H4 (cell line): Measurements from ENCODE around the gene PCGF2. TPM values are rescaled to one million over a fixed set of nuclear protein-coding genes. Genes with fewer than 3 reads are reported as not detected.
"Not testable (repeated sequence)": the region's sequence is repeated elsewhere in the genome, so short reads cannot be mapped to it uniquely, and the experiment has no call there.

Experiments
- DNase-seq: peaks from one replicate; pipeline ENCODE4 v3.0.0-alpha.2; 2015; ENCODE audit warnings: low spot score
- total RNA-seq: library from RNA; depleted of rRNA; stranded (reverse); fragments of >200 nt; shearing (Covaris generic); gene quantifications from 2 replicates; pipeline ENCODE4 v1.2.3, GENCODE V29; 2014; rRNA removed

Gene PCGF2
- total RNA-seq, result 1.6 and 3.9 TPM in 2 replicates

- peak; percentile 92 for DNase-seq
Measured at GRCh38 chr17:38748149-38748891, at the start of gene PCGF2. Gene PCGF2, minus strand, starts transcription at chr17:38748336. Its CDS starts 7,934 bp downstream, at chr17:38740402.

- DNase-seq, result no peak
Measured at GRCh38 chr17:38797828-38798227, 49.7 kb upstream of the PCGF2 start.

DNA sequence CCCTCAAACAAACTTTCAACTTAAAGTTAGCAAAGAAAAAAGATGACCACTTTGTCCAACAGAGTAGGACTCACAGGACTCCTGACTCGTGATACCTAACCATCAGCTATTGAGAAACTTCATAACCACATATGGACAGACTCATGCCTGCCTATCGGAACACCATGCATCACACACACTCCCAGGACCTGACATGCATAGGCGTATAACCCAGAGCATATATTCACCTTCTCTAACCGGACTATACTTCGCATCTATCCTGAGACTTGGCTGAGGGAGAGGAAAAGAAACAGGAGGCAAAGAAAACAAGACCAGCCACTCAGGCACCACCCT lies 49.0 kb upstream of the PCGF2 start:
- no peak for DNase-seq

GRCh38 chr17:38796451-38797157 lies 48.5 kb upstream of the PCGF2 start:
- no peak for DNase-seq

GRCh38 chr17:38794221-38794620 lies 46.1 kb upstream of the PCGF2 start:
- no peak for DNase-seq

DNA sequence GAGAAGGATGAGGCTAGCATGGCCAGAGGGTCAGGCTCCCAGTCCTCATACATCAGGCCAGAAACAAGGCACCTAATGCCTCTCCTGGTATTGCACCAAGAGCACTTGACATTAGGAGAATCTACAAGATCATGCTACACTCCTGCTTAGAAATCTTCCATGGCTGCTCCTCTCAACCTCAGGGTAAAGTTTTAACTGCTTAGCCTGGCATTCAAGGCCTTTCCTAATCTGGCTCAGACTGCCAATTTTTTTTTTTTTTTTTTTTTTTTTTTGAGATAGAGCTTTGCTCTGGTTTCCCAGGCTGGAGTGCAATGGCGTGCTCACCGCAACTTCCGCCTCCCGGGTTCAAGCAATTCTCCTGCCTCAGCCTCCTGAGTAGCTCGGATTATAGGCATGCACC lies 43.0 kb upstream of the PCGF2 start:
- no peak for DNase-seq

- DNase-seq, result not testable (repeated sequence)
Measured at GRCh38 chr17:38790148-38790707, 42.1 kb upstream of the PCGF2 start.

DNA sequence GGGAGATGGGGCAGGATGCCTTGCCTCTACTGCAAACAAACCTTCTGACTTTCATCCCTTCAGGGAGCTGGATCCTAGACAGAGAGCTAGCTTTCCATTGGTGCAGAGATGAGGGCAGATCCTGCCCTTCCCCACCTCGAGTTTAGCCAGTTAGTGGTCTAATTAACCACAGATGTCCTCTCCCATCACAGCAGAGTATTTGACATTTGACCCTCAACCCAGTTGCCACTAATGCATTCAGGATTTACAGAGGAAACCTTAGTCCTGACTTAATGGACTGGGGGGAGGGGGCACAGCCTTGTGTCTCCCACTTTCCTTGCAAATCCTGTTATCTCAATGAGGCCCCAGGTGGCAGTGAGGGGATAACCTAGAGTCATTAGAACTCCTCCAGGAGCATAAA lies 41.0 kb upstream of the PCGF2 start:
- DNase-seq, result no peak

GRCh38 chr17:38787999-38788398 lies 39.9 kb upstream of the PCGF2 start:
- not testable (repeated sequence) for DNase-seq

DNA sequence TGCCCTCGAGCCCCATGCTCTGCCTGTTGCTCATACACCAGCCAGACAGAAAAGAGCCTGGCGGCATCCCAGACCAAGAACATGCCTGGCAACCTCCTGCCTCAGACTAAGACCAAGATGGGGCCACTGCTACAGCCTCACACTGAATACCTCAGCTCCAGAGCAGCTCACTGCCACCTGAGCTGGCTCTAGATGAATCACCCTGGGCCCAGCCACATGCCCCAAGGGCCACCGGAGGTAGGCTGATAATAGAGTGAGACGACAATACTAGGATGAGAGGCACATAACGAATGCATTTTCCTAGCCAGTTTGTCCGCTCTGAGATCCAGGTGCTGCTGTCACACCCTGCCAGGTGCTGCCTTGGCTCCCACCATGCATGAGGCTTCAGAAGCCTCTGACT lies 38.2 kb upstream of the PCGF2 start:
- DNase-seq, result no peak

DNA sequence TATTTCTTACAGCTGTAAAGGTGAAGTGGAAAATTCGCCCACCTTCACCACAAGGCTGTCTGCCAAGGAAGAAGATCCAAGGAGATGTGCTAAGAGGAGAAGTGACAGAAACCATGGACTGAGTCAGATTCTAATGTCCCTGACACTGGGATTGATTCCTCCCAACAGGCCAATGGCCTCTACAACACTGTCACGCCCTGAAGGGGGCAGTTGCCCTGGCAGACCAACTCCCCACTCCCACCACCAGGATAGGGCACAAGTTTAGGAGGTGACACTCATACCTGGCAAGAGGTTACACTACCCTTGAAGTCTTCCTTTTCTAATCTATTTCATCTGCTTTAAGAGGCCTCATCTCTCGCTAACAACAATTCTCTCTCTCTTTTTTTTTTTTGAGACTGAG lies 35.1 kb upstream of the PCGF2 start:
- no peak for DNase-seq

DNA sequence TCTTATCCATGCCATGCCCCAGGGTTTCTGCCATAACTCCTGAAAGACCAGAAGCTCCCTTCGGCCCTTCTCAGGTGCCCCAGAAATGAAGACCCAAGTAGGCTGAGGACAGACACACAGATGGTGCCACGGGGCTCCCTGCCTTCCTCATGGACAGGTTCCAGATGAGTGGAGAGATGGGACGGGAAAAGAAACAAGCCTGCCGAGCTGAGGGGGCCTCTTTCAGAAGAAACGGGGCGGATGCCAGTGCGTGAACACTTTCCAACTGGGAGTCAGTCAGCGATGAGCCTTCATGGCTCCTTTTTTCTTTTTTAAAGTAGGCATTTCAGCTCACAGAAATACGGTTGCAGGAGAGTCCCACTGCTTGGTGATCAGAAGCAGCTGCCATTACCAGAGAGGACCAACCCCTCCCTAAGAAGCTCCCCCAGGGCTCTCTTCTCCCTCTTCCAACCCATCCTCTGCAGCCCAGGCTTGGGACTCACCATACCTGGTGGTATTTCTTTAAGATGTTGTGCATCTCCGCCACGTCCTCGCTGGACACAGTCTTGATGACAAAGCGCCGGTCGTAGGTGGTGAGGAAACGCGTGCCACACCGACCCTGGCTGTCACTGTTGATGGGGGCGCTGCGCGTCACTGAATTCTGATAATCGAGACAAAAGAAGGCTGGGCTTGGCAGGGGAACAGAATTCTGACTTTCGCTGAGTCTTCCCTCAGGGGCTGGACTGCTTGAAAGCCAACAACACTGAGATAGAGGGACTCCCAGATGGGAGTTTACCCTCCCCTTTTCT lies 32.0 kb upstream of the PCGF2 start:
- DNase-seq, result no peak

GRCh38 chr17:38777641-38778250 lies 29.6 kb upstream of the PCGF2 start:
- DNase-seq, result no peak

- no peak for DNase-seq
Measured at GRCh38 chr17:38773258-38773657, 25.1 kb upstream of the PCGF2 start.

GRCh38 chr17:38768417-38768816 lies 20.3 kb upstream of the PCGF2 start:
- DNase-seq, result no peak

- DNase-seq, result no peak
Measured at GRCh38 chr17:38766341-38766740, 18.2 kb upstream of the PCGF2 start.

DNA sequence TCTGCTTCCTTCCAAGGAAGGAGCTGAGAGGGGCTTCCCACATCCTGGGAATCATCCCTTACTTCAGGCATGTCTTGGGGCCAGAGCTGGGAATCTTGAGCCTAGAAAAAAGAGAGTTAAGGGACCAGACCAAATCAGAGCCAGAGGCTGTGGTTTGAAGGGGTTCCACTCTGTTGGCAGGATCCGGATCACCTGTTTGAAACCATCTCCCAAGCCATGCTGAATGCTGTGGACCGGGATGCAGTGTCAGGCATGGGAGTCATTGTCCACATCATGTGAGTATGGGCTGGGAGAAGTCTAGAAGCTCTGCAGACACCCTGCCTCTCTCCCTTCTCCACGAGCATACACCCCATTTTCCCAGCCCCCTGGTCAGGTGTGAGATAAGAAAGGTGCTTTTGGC lies 14.1 kb upstream of the PCGF2 start:
- DNase-seq, result no peak

DNA sequence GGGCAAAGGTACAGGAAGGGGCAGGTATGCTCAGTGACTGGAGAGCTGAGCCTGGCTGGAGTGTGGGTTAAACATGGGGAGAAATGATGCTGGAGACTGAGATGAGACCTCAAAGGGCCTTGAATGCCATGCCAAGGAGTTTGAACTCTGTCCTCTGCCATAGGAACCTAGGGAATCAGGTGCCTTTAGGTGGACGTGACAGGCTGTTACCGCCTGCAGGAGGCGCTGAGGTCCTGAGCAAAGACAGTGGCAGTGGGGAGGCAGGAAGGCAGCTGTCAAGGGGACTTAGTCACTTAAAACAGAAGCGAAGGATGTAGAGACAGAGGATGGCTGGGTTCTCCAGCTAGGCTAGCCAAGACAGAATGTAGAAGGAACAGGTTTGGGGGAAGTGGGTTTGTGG lies 13.5 kb upstream of the PCGF2 start:
- DNase-seq, result peak; percentile 32

DNA sequence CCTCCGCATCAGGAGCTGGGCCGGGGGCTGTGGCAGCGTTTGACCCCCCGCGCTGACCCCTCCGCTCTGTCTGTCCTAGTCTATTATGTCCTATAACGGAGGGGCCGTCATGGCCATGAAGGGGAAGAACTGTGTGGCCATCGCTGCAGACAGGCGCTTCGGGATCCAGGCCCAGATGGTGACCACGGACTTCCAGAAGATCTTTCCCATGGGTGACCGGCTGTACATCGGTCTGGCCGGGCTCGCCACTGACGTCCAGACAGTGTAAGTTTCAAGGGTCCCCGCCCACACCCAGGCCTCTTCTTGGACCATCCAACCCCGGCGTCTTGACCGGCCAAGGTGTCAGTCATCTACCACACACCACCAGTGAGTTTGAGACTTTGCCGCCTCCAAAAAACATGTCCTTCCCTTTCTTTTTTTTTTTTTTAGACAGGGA lies 5.0 kb upstream of the PCGF2 start:
- DNase-seq, result no peak

DNA sequence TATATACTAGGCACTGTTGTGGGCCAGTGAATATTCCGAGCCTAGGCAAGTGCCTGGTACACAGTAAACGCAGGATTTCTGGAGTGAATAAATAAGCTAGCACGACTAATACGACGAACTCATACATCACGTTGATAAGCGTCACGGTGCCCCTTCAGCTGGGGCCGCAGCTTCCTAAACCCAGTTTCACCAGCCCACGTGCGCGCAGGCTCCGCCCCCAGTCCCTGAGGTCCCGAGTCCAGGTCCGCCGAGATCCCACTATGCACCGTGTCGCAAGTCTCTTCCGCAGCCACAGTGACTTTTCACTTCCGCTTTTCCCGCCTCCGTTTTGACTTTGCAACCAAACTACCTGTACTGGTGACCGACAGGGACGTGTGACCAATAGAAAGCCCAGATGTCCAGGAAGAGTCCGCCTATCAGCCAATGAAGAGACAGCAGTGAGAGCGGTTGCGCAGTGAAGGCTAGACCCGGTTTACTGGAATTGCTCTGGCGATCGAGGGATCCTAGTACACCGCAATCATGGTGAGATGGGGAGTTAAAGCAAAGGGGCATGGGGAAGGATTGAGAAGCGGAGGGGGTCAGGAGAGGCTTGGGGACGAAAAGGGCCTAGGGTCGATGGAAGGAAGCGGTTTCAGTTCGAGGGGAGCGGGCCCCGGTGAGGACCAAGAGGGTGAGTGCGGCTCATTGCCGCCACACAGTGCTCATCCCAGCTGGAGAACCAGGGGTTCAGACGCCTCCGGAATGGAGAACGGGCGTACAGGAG lies 4.4 kb upstream of the PCGF2 start, which contains the start of gene PSMB3:
TSS of gene PSMB3 (plus strand) at position 434 of the 763 bp plus-strand sequence. CDS start at position 520, 86 bp downstream.
- peak; percentile 100 for DNase-seq

GRCh38 chr17:38751808-38752307 lies 3.7 kb upstream of the PCGF2 start:
- peak; percentile 82 for DNase-seq
